IPS-NIHi7 (cell line): ENCODE data around the gene WWP2.
"Not testable (repeated sequence)": the region's sequence is repeated elsewhere in the genome, so short reads cannot be mapped to it uniquely, and the experiment has no call there.

Source experiments
- DNase-seq: peaks from one replicate; pipeline ENCODE4 v3.0.0; 2012; ENCODE audit warnings: mixed read lengths; ENCODE audit errors: extremely low spot score

WWP2 gene

DNA sequence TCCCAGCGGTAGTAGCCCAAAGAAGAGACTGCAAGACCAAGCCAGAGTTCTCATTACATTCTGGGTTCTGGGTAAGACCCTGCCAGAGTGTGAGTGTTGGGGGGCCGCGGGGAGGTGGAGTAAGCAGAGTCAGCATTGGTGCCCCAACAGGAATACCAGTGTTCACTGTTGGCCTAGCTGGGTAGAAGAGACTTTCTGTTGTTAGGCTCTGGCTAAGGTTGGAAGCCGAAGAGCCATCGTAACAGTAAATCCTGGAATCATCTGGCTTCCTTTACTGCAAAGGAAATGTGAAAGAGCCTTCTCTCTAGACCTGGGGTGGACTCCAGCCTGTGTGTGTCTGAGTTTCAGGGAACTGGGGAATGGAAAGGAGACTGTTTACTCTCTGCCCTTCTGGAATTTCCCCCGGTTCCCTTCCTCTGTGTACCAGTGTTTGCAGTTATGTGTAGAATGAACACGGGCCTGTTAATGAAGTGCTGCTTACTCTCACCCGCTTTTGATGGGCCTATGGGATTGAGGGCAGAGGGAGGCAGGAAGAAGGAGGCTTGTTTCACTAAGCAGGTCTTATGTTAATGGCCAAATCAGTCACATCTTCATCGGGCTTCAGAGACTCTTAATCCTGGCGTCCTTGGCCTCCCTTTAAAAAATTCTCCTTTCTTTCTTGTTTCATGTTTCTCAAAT lies 68.5 kb downstream of the WWP2 start:
- DNase-seq = no peak

DNA sequence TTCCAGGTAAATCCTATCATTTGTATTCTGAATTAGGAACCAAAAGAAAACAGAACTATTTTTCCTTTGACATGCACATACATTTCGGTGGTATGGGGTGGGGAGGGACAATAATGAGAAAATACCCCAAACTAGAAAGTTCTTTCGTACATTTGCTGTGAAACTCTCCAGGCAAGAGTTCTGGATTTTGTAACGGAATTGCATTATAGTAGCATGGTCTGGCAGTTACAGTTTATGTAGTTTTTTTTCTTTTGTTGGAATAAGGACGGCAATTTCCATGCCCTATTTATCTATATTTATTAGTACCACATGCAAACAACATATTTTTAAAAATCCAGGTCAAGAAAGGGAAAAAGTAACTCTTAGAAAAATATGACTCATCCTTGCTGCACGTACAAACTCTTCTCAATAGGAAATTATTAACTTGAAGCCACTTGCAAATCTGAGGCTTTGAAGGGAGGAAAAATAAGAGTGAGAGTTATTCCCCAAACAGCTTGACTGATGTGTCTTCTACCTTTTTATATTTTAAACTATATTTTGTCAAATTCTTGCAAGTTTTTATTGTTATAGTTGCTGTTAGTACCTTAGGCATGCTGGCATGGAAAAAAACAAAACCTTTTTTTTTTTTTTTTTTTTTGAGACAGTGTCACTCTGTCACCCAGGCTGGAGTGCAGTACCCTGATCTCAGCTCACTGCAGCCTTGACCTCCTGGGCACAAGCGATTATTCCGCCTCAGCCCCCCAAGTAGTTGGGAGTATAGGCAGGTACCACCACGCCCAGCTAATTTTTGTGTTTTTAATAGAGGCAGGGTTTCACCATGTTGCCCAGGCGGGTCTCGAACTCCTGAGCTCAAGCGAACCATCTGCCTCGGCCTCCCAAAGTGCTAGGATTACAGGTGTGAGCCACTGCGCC lies 69.3 kb downstream of the WWP2 start:
- no peak for DNase-seq

DNA sequence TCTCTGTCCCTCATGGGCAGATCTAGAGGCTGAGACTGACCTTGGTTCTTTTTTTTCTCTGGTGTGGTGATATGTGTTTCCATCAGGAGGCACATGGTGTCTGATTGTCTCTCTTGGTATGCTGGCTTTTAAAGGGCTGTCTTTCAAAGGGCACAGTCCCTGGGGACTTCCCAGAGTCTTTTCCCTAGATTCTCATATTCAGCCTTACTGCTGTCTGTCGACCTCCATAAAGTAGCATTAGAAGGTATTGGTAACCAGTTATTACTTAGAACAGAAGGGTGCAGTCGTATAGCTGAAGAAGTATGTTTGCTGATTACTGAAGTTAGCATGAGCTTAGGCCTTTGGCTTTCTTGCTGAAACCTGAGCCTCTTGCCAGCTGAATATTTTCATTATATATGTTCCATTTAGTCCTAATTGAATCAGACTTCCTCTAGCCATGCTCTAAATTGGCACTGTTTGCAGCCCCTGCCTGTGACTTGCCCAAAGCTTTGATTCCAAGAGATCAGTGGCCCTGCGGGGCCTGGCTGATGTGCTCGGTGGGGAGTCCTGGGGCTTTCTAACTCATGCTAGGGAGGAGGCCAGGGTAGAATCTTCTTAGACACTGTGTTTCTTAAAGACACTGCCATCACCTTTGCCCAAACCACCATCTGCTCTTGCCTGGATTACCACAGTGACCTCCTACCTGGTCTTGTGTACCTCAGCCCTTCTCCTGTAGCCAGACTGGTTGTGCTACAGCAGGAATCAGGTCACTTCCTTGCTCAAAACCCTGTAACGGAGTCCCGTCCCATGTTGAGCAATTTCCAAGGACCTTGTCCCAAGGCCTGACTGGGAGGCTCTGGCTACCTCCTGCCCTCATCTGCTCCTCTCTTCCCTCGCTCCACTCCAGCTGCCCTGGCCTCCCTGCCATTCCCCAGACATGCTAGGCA lies 71.5 kb downstream of the WWP2 start:
- no peak for DNase-seq

DNA sequence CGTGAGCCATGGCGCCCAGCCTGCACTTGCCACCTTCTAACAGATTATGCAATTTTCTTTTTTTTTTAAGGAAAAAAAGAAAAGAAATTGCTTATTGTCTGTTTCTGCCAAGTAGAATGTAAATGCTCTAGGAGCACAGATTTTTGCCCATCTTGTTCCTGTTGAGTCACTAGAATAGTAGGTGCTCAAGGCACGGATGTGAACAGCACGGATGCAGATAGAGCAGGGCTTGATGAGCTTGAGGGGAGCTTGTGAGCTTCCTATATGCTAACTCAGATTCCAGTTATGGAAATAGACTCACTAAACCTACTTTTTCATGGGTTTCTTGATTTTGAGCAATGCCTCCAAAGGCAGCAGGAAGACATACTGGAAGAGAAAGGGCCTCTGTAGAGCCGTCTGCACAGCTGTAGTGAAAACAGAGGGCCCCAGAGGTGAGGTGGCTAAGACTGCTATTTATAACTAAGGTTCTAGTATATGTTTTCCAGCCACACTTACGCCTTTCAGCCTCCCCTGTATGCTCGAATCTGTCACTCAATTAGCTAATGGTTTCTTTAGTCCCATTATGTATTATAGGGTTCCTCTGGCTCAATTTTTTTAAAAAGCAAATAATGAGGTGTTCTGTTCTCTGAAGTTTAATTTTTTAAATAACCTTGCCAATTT lies 72.8 kb downstream of the WWP2 start:
- DNase-seq = no peak

DNA sequence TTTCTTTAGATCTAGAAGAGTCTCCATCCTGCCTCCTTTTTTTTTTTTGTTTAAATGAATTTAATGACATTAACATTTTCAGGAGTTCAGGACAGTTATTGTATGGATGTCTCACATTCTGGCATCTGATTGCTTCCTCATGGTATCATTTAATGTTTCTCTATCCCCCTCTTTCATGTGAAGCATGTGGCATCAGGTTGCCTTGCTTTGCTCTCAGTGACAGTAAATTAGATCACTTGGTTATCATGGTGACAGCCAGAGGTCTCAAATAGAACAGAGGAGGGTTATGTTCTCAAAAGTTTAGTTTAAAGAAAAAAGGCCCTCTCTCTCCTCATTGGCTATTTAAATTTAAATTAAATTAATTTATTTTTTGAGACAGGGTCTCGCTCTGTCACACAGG lies 74.1 kb downstream of the WWP2 start:
- DNase-seq = no peak

DNA sequence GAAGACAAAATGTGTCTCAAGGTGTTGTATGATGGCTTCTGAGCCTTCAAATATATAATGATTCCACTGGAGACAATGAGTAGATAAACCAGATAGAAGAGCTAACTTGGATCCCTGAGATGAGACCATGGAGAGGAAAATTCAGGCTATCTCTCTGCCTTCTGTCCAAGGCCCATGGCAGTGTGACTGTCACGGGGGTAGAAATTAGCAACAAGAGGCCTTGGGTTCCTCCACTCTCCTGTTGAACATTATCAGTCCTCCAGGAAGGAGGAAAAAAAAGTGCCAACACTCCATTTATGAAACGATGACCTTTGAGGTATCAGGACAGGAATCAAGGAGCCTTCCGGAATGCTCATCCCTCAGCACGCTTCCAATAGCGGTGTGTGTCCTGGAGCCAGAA lies 75.2 kb downstream of the WWP2 start:
- DNase-seq = no peak

DNA sequence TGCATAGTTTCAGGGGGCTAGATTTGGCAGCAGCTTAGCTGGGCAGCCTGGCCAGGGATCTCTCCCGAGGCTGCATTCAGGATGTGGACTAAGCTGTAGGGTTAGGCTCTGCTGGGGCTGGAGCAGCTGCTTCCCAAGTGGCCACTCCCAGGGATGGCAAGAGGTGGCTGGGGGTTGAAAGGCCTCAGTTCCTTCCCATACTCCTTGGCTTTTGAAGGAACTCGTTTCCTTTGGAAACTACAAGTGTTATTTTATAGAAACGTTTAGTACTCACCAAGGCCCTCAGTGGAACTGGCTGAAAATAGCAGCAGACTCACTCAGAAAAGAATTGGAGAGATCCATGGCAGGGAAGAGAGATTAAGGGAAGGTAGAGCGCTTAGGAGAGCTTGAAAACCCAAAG lies 76.4 kb downstream of the WWP2 start:
- DNase-seq = no peak

DNA sequence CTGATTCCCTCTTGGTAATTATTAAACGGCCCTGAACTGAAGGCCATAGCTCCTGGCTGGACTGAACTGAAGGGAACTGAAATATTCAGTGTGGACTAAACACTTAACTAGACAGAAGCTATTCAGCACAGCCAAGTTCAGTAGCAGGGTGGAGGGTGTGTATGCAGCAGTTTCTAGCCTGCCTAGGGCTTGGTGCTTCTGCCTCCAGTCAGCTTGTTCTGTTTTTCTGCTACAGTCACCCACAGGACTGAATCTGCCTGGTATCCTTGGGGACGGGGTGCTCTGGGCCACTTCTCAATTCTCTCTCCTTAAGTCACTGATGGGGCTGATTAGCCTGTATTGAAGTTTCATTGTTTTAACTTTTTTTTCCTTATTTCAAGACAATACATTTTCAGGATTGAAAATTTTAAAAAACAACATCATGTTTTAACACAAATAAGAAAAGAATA lies 77.1 kb downstream of the WWP2 start:
- no peak for DNase-seq

DNA sequence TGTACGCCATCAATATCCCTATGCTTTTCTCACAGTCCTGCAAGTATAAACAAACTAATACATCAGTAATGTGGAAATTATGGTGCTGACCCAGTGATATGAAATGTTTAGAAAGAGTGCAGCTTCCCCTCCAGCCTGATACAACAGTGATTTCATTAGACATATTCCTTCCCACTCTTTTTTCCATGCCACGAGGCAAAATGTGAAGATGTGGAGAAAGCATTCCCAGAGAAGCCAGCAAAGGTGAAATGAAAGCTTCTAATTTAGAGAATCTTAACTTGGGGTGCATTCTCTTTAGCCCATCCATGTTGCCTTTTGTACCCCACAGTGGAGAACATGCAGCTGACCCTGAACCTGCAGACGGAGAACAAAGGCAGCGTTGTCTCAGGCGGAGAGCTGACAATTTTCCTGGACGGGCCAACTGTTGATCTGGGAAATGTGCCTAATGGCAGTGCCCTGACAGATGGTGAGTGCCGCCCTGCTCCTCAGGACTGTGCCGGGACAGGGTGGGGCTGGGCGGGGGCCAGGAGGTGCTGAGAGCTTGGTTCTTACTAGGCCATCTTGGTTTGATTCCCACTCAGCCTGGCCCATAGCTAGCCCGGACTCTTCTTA lies 77.8 kb downstream of the WWP2 start:
- no peak for DNase-seq

DNA sequence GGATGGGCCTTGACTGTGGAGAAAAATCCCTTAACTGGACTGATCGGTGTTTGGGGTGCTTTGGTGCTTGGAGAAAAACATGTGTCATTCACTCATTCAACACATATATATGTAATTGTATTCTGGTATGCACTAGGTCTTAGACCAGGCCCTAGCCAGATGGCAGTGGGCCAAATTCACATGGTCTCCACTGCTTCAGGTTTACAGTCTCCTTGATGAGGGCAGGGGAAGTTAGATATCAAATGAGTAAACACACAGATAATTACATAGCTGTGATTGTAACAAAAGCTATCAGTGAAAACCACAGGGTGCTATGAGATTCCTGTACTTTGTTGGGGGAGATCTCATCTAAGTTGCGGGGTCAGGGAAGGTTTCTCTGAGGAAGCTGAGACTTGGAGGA lies 78.8 kb downstream of the WWP2 start:
- no peak for DNase-seq

DNA sequence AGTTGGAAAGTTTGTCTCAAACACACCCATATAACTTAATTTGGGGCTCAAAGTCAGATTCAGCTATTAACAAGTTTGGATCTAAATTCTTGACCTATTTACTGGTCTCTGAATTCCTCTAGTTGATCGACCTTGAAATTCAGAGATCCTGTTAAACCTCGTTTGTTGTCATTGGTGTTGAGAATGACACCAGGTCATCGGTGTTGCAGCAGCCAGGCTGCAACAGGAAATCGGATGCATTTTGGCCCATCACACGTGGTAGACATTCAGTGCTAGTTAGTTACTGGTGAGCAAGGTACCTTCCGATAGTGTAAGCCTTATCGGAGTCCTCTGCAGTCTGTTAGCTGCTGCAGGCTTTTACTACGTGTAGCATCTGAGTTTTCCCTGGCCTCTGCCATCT lies 82.3 kb downstream of the WWP2 start:
- DNase-seq = no peak

DNA sequence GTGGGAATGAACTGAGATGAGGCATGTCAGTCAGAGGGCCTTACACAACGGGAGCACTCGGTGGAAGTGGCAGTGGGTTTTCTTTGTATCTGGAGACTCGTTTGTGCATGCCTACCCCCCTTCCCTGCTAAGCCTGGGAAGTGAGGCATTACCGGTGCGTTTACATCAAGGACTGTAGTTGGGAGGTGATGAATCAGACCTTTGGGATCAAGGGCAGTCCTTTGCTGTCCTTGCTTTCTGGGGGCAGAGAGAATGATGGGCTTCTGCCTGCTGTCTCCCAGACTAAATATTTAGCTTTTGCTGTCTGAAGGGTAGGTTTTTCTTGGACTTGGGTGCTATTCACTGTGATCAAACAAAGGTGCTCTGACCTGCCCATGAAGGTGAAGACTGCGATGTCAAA lies 83.0 kb downstream of the WWP2 start:
- no peak for DNase-seq

DNA sequence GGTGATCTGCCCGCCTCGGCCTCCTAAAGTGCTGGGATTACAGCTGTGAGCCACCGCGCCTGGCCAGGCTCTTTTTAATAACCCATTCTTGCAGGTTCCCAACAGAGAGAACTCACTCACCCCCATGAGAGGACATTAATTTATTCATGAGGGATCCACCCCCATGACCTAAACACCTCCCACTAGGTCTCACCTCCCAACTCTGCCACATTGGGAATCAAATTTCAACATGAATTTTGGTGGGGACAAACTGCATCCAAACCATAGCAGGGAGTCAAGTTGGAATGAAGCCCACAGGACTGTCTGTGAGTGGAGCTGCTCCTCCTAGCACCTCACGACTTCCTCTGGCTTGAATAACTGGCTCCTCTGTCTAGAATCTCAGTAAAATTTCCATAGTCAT lies 85.5 kb downstream of the WWP2 start:
- DNase-seq = no peak

DNA sequence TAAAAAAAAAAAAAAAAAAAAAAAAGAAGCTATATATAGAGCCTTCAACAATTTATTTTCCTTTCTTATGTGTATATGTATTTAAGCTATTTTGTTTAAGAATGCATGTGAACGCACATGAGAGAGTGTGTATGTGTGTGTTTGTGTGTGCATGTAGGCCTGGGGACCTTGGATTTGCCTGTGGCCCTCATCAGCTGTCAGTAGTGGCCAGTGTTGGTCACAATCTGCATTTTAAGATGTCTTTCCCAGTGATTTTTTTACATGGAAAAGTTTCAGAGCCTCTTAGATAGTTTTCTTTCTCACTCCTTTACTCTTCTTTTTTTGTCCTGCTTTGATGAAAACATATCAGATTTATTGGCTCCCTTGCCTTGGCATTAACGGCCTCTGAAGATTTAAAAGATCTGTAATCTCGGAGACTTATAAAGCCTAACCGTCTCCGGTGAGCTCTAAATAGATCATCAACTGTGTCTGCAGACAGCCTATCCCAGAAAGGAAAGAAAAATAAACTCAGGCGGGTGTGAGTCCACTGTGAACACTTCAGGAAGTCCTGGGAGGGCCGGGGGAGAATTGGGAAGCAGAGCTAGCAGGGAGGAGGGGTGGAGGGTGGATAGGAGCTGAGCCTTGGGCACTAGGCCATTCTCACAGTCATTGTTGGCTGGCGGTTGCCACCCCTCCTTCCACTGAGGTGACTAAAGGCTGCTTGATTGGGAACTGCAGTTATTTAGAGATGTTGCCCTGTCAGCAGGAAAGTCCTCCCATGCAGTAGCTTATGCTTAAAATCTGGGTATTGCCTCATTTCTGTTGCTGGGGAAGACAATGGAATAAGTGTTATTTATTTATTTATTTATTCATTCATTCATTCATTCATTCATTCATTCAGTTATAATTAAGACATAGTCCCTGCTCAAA lies 86.8 kb downstream of the WWP2 start:
- DNase-seq = no peak

DNA sequence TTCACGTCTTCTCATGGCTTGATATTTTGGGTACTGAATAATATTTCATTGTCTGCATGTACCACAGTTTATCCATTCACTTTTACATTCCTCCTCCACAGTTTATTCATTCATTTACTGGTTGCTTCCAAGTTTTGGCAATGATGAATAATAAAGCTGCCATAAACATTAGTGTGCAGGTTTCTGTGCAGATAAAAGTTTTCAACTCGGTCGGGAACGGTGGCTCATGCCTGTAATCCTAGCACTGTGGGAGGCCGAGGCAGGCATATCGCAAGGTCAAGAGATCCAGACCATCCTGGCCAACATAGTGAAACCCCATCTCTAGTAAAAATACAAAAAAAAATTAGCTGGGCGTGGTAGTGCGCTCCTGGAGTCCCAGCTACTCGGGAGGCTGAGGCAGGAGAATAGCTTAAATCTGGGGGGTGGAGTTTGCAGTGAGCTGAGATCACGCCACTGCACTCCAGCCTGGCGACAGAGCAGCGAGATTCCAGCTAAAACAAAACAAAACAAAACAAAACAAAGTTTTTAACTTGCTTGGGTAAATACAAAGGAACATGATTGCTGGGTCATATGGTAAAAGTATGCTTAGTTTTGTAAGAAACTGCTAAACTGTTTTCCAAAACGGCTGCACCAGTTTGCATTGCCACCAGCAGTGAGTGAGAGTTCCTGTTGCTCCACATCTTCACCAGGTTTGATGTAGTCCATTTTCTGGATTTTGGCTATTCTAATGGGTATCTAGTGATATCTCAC lies 89.5 kb downstream of the WWP2 start:
- DNase-seq = no peak

DNA sequence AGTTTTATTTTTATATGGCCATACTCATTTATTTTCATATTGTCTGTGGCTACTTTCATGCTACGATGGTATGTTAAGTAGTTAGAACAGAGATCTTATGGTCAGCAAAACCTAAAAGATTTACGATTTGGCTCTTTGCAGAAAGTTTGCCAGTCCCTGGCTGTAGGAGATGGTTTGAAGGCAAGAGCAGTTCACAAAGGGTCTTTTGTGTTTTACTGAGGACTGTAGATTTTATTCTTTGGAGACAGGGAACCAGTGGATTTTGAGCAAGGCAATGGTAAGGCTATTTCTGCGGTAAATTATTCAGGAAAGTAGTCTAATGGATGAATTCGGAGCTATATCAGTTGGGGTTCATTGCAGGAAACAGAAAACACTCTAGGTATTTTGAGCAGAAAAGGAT lies 90.7 kb downstream of the WWP2 start:
- no peak for DNase-seq

DNA sequence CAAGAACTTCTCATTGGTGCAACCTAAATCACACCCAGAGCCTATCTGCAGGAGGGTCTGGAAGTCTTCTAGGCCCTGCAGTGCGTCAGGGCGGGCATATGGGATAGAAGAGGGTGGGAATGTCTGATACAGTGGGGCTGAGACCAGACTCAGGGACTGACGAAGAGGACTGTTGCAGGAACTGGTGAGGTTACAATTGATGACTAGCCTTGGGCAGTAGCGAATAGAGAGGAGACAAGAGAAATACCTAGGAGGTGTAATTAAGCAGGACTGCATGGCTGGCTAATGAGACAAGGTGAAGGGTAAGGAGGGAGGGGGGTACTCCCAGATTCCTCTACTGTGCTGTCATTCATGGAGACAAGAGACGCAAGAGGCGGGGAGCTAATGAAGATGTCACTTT lies 91.3 kb downstream of the WWP2 start:
- DNase-seq = no peak

DNA sequence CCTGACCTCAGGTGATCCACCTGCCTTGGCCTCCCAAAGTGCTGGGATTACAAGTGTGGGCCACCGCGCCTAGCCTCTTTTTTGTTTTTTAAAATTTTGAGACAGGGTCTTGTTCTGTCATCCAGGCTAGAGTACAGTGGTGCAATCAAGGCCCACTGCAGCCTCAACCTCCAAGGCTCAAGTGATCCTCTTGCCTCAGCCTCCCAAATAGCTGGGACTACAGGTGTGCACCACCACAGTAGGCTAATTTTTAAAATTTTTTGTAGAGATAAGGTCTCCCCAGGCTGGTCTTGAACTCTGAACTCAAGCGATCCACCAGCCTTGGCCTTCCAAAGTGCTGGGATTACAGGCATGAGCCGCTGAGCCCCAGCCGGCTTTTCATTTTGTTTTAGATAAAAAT lies 92.6 kb downstream of the WWP2 start:
- DNase-seq = not testable (repeated sequence)

DNA sequence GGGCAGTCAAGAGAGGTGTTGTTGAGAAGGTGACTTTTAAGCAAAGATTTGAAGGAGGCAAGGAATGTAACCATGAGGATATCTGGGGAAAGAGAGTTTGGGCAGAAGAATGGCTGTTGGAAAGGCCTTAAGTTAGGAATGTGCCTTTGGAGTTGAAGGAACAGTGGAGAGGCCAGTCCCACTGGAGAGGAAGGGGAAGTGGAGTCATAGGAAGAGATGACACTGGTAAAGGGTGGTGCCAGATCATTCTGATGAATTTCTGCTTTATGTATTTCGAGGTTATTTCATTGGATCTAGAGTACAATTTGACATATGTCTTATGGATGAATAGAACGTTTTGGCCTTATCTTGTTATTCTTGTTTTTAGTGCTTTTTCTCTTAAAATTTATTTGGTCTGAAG lies 93.5 kb downstream of the WWP2 start:
- no peak for DNase-seq
